ENCODE results near the gene SERPINA1.
"Not testable (repeated sequence)": the region's sequence is repeated elsewhere in the genome, so short reads cannot be mapped to it uniquely, and the experiment has no call there.

Gene SERPINA1

DNA sequence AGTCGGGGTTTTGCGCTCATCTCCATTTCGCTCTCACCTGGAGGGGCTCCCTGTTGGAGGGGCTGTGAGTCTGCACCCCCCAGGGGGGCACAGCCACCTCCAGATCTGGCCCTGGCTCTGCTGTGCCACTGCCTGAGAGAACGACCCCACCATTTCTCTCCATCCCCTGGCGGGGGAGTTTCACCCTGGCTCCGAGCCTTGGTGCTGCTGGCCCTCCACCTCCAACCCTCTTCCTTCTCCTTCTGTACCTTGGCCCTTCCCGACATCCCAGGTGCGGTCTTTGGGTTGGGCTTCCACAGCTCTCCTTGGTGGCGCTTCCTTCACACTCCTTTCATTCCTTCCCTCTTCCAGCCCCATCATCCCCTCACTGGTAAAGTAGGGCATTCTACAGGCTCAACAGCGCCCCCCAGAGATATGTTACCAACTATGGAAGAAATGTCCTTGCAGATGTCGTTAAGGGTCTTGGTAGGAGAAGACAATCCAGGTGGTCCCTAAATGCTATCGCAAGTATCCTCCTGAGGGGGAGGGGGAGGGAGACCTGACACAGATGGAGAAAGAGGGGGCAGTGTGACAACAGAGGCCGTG lies 16.3 kb downstream of the SERPINA1 start:
- in situ Hi-C loops (cut with MboI; ENCODE audit: low sequenced_read_pairs): no loop called here

DNA sequence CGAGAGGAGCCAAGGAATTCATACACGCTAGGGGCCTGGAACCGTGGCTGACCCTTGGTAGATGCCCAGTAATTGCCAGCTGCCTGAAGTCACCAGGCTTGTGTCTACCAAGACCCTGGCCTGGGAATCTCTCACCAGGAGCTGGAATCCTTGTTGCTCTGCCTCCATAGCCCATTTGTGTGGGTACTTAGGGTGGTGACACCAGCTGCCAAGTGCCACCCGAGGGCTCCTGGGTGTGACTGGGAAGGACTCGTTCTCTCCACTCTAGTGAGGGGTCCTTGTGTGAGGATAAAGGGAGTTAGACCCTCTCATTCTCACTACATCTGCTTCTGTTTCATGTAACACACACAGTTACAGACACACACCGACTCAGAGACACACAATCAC lies 17.9 kb downstream of the SERPINA1 start:
- in situ Hi-C loops (cut with MboI; ENCODE audit: low sequenced_read_pairs): no loop called here

DNA sequence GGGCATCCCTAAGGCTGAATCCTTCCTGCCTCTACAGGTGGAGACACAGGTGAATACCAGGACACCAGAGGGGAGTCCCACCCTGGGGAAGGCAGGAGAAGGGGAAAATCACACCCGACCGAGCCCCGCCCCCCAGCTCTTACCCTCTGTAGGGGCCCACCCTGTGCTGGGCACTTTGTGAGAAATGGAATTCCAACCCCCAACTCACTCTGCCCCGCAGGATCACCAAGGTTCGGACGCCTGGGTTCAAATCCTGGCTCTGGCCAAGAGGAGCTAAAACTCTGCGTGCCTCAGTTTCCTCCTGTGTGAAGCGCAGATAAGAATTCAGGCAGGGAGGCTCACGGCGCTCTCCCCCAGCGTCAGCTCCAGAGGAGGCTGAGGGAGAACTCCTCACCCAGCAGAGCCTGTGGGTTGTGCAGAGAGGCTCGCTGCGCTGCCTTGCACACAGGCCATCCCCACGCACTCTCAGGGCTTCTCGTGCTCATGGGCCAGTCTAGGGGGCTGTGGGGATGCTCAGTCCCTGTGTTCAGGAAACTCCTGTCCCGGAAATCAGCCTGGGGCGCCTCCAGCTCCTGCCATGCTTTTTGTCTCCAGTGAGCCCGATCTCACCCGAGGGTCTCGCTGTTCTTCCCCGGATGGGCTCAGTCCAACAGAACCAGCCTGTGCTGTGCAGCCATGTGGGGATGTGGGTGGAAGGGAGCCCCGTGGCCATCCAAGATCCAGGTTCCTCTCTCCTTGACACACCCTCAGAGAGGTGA lies 18.5 kb downstream of the SERPINA1 start:
- in situ Hi-C loops (cut with MboI; ENCODE audit: low sequenced_read_pairs): not testable (repeated sequence)

DNA sequence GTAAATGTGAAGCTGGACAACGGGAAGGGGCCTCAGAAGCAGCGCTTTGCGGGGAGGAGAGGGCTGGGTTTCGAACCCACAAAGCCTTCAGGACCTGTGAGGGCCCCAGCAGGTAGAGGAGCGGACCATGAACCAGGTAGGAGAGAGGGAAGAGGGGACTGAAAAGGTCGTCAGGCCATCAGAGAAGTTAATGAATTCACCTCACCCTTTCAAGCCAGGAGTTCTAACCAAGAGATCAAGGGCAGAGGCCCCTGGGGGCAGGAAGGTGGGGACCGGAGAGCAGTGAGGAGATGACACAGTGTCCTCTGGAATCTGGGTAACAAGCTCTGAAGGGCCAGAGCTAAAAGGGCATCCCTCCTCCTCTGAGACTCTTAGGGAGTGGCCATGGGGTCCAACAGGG lies 19.4 kb downstream of the SERPINA1 start:
- in situ Hi-C loops (cut with MboI; ENCODE audit: low sequenced_read_pairs): no loop called here

DNA sequence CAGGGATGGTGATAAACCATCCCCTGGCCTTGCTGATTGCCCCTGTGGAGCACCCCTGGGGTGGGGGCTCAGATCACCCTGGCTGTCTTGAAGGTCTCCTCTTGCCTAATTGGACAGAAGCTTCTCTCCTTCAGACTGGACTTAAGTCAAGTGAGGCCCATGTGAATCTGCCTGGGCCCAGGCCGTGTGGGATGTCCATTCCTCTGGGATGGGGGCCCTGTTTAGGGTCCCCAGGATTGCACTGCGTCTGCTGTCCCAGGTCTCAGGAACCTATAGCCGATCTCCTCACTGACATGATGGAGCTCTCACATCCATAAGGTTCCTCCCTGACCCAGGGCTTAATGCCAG lies 20.2 kb downstream of the SERPINA1 start:
- in situ Hi-C loops (cut with MboI; ENCODE audit: low sequenced_read_pairs): no loop called here

DNA sequence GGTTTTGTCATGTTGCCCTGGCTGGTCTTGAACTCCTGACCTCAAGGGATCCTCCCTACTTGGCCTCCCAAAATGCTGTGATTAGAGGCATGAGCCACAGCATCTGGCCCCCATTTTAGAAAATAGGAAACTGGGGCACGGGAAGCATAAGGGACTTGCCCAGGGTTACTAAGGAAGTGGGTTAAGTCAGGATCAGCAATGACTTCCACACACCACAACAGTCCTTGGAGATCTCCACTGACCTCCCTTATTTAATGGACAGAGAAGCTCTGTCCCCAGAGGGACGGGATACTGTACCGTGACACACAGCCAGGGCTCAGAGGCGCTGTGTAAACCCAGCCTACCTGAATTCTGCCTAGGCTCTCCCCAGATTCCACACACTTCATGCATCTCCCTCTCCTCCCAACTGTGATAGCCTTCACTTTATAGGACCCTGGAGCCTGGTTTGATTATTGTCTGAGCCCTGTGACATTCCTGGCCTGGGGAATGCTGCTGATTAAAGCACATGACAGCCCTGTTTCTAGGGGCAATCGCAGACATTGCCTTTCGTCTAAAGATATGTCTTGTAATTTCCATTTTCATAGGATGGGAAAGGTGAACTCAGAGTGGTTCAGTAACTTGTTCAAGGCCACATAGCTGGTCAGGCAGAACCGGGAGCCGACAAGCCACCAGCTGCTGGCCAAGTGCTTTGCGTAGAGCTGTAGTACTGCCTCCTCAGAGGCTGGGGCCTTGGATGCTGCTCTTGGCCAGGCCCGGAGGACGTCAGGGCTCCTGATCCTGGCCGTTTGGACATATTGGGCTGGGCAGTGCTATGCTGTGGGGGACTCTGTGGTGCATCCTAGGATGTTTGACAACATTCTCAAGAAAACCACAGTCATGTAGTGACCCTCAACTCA lies 20.8 kb downstream of the SERPINA1 start:
- in situ Hi-C loops (cut with MboI; ENCODE audit: low sequenced_read_pairs): no loop called here

DNA sequence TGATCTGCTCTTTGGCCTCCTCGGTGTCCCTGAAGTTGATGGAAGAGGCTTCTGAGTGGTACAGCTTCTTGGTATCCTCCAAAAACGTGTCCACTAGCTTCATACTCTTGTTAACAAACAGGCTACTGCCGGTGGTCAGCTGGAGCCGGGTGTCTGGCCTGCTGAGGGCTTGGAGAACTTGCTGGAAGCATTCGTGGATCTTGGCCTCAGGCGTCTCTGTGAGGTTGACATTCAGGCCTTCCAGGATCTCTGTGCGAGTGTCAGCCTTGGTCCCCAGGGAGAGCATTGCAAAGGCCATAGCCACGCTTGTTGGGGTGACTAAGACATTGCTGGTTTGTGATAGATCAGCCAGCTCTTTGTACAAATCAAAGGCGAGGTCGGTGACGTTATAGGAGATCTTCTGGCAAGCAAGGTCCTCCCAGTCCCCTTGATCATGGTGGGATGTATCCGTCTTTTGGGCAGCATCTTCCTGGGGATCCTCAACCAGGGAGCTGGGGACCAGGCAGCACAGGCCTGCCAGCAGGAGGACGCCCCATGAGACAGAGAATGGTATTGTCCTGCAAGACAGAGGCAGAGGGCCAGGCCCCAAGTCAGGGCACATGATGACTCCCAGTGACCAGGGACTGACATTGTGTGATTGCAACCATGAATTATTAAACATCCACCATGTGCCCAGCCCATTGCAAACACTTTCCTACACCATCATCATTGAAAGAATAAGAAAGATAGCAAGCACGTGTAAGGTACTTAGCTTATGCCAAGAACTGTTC lies 22.1 kb downstream of the SERPINA1 start, which contains the start of gene SERPINA2:
Gene SERPINA2, minus strand, starts transcription at position 553 of the 770 bp plus-strand sequence.
- in situ Hi-C loops (cut with MboI; ENCODE audit: low sequenced_read_pairs): no loop called here

DNA sequence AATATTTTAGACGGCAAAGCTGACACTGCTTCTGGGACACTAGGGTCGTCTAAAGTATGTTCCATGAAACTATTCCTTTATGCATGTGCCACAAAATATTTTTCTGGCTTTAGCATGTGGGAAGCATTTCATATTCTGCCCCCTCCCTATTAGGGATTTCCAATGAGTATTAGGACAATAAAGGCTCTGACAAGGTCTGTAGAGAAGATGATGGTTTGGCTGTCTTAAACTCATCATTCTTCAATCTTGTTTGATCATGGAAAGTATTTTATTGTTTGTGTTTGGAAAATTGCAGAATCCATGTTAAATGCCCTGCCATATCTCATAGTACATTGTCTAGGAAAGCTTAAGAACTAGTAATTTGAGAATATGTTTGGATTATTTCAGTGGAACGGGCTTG lies 22.8 kb downstream of the SERPINA1 start:
- in situ Hi-C loops (cut with MboI; ENCODE audit: low sequenced_read_pairs): no loop called here

DNA sequence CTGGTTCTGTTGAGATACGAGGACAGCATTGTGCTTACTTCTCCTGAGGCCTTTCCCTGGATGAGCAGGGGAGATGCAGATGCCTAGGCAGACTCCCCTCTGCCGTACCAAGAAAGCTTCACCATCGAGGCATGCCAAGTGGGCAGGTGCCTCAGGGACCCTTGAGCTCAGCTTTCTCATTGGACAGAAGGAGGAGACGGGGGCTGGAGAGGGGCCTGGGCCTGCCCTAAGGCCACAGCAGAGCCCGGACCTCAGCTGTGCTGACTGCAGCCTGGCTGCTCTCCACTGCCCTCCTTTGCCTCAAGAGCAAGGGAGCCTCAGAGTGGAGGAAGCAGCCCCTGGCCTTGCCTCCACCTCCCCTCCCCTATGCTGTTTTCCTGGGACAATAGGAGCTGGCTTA lies 23.4 kb downstream of the SERPINA1 start:
- in situ Hi-C loops (cut with MboI; ENCODE audit: low sequenced_read_pairs): no loop called here

DNA sequence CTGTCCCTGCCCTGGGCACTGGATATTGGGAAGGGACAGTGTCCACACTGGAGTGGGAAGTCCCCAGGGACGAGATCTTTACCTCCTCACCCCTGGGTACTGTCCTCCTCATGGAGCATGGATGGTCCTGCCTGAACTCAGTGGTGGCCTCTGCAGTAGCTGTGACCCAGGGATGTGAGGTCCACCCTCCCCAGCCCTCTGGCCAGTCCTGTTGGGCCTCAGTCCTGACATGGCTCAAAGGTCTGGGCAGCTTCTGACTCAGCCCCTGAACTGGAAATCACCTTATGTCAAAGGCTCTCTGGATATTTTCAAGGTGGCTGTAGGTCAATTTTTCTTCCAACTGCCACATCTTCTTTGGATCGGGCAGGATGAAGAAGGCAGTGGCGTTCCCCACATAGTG lies 24.4 kb downstream of the SERPINA1 start:
- in situ Hi-C loops (cut with MboI; ENCODE audit: low sequenced_read_pairs): no loop called here

DNA sequence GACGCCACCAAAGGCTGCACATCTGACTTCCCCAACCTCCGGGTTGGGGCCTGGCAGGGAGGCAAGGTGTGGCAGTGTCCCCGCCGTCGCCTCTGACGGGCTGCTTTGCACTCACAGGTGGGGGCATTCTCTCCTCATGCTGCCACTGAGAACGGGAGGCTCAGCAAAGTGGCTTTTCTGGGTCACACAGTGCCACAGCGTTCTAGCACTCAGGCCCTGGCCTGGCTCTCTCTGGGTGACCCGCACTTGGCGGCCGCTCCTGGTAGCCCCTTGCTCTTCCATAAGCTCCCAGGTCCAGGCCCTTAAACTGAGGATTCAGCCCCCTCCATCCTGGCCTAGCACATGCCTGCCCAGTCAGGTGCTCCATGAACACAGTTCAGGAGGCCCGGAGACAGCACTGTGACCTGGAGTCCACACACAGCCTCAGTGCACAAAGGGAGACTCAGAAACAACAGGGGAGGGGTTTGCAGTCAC lies 25.2 kb downstream of the SERPINA1 start:
- in situ Hi-C loops (cut with MboI; ENCODE audit: low sequenced_read_pairs): no loop called here

DNA sequence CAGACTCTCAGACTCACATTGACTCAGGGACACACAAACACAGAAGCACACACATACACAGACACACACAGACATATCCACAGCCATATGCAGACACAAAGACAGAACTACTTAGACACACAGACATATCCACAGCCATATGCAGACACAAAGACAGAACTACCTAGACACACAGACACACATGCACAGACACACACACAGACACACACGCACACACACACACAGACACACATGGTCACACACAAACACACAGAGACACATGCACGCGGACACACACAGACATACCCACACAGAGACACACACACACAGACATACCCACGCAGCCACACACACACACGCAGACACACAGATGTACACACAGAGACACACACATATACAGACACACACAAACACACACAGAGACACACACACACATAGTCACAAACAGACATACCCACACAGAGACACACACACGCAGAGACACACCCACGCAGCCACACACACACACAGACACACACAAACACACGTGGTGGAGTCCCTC lies 25.7 kb downstream of the SERPINA1 start:
- in situ Hi-C loops (cut with MboI; ENCODE audit: low sequenced_read_pairs): no loop called here

DNA sequence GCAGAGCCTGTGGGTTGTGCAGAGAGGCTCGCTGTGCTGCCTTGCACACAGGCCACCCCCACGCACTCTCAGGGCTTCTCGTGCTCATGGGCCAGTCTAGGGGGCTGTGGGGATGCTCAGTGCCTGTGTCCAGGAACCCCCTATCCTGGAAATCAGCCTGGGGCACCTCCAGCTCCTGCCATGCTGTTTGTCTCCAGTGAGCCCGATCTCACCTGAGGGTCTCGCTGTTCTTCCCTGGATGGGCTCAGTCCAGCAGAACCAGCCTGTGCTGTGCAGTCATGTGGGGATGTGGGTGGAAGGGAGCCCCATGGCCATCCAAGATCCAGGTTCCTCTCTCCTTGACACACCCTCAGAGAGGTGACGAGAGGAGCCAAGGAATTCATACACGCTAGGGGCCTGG lies 26.7 kb downstream of the SERPINA1 start:
- in situ Hi-C loops (cut with MboI; ENCODE audit: low sequenced_read_pairs): no loop called here

DNA sequence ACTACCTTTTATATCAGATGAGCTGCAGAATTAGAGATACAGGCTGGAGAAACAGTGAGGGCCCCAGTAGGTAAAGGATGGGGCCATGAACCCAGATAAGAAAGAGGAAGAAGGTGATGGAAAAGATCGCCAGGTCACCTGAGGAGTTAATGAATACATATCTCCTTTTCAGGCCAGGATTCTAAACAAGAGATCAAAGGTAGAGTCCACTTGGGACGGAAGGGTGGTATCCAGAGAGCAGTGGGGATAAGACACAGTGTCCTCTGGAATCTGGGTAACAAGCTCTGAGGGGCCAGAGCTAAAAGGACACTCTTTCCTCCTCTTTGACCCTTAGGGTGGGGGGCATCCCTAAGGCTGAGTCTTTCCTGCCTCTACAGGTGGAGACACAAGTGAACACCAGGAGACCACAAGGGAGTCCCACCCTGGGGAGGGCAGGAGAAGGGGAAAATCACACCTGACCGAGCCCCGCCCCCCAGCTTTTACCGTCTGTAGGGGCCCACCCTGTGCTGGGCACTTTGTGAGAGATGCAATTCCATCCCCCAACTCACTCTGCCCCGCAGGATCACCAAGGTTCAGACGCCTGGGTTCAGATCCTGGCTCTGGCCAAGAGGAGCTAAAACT lies 27.3 kb downstream of the SERPINA1 start:
- in situ Hi-C loops (cut with MboI; ENCODE audit: low sequenced_read_pairs): no loop called here

DNA sequence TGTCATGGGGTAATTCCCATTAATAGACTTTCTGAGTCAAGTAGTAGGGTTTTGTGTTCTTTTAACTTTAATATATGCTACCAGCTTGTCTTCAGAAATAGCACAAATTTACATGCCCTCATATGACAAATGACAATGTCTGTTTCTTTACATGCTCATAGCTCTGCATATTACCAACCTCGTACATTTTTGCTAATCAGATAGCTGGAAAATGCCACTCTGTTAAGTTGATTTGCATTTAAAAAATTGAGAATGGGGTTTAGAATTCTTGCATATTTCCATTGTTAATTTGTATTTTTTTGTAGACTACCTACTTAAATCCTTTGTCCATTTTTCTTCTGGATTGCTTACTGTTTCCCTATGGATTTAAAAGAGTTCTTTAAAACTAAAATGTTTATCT lies 31.2 kb downstream of the SERPINA1 start:
- in situ Hi-C loops (cut with MboI; ENCODE audit: low sequenced_read_pairs): no loop called here

DNA sequence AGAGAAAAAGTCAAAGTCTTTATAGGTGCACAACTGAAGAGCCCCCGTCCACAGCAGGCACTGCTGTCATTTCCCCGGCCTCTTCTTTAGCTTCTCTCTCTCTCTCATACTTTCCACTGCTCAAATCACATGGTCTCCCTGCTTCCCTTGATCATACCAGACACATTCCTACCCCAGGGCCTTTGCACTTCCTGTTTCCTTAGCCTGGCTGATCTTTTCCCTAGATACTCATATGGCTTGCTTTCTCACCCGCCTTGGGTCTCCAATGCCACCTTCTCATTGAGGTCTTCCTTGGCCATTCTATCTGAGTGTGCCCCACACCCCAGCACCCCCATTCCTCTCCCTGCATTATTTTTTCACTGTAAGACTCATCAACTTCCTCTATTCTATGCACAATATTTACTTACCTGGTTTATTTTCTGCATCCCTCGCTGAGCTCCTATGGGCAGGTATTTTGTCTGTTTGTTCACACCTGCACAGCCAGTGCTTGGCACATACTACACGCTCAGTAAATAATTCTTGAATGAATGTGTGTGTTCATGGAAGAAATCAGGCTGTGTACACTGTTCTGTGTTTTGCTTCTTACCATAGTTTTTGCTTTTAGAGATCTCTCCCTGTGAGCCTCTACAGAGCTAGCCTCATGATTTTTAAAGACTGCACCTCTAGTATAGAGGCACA lies 31.9 kb downstream of the SERPINA1 start:
- in situ Hi-C loops (cut with MboI; ENCODE audit: low sequenced_read_pairs): no loop called here

DNA sequence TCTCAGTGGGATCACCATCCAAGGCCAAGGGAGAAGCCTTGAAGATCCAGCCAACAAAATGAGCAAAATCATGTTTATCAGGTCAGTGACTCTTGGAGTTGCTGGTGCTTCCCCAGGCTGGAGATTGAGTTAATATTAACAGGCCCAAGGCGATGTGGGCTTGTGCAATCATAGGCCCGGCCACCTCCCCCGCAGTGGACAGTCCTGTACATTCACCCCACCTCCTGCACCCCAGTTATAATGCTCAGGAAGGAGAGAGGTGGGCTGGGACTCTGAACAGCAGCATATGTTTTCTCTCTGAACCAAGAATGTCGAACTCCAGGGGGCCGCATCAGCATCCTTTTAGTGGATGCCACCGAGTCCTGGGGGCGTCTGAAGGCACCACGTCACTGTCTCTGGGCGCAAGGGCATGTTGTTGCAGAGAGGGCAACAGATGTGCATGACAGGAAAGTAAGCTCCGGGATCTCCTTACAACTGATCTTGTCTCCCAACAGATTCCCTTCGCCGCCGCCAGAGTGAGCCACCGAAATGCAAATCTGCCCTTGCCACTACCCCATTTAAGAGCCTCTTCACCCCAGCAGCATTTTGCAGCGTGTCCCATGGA lies 33.1 kb downstream of the SERPINA1 start:
- in situ Hi-C loops (cut with MboI; ENCODE audit: low sequenced_read_pairs): no loop called here

DNA sequence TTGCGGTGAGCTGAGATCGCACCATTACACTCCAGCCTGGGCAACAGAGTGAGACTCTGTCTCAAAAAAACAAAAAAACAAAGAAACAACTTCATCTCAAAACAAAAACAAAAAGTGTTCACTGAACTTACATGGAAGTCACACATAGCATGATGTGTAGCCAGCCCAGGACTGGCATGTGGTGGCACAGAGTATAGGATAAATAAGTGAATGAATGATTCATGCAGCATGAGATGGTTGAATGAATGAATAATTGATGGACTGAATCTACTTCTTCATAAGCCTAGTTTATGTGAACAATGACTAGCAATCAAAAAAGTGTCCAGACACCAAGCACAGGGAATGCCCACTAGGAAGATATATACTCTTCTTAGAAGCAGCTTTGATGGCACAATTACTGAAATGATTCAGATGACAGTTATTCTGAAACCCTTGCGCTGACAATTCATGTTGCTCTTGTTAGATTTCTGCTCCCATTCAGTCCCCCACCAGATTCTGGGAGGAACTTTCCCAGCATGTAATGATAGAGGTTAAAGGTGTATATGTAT lies 33.7 kb downstream of the SERPINA1 start:
- in situ Hi-C loops (cut with MboI; ENCODE audit: low sequenced_read_pairs): no loop called here

DNA sequence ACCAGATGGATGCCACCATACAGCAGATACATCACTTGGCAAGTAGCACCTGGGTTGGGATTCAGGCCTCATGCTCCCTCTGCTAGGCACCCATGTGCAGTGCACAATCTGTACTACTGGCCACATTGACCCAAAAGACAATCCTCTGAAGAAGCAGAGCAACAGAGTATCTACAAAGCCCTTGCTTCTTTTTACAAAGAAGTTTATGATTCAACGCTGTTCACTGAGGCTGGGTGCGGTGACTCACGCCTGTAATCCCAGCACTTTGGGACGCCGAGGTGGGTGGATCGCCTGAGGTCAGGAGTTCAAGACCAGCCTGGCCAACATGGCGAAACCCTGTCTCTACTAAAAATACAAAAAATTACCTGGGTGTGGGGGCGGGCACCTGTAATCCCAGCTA lies 34.2 kb downstream of the SERPINA1 start:
- in situ Hi-C loops (cut with MboI; ENCODE audit: low sequenced_read_pairs): not testable (repeated sequence)

Measured in hTERT RPE-1 (cell line).